Uterine smooth muscle cell (primary cell): ENCODE results near the gene RAPGEF4. TPM values are rescaled to one million over a fixed set of nuclear protein-coding genes. Genes with fewer than 3 reads are reported as not detected.

Experiments used
- total RNA-seq: library from RNA; depleted of rRNA; stranded (reverse); fragments of >200 nt; gene quantifications from 2 replicates; pipeline ENCODE4 v1.2.3, GENCODE V29; 2014

The RAPGEF4 gene
- 0.44 and 1.00 TPM in 2 replicates for total RNA-seq

DNA sequence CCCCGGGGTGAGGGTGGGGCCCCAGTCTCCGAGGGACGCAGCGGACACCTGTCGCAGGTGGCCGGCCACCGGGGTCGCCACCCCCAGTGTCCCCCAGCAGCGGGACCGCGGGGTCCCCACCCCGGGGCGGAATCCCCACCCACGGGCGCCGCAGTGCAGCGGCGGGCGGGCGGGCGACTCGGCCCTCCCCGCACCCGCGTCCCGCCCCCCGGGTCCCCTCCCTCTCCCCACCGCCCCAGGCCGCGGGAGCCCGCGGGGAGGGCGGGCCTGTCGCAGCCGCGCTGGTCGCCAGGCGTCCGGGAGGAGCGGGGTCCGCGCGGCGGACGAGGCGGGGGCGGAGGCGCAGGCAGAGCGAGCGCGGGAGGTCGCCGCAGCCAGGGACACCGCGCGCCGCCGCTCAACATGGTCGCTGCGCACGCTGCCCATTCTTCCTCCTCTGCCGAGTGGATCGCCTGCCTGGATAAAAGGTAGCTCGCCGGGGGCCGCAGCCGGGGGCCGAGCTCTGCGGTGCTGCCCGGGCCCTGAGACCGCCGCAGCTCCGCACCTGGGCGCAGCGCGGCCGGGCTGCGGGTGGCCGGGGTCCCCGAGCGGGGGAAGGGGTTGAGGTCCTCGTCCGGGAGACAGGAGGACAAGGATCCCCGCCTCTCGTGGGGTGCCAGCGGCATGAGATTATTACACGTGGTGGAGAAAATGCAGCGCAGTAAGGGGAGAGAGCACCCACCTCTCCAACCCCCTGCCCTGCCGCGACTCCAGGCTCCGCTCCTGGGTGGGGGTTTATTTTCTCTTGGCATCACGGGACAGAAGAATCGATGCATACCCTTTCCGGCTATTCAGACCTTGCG is at the start of gene RAPGEF4:
Gene RAPGEF4 (plus strand): TSS at position 264 of the 842 bp plus-strand sequence. CDS start 139 bp downstream, at position 403.

DNA sequence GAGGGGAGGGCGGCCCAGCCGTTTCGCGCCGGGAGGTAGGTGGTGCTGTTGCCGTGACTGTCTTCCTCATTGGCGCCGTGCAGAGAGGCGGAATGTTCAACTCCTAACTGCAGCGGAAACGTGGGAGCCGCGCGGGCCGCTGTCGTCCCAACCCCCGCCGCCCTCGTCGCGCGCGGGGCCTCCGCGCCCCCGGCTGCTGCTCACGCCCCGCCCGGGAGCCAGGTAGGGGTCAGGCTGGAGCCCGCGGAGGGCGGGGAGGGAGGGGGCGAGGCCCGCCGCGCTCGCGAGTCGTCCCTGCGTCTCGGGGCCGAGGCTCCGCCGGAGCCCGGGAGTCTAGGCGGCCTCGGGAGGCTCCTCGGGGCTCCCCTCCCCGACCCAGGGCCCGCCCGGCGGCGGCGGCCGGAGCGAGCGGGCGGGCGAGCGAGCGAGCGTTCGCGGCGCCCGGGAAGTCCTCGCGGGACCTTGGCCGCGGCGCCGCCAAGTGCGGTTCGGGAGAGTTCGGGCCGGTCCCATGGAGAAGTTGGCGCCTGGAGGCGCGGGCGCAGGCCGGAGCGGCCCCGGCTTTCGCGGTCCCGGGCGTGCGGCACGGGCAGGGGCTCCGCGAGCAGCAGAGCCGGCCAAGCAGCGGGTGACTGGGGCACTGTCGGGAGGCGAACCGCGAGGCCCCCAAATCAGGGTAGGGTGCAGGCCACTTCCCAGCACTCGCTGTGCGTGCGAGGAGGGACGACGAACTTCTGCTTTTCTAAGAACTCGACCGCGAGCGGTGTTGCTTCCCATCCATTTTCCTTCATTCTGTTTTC is 340.3 kb downstream of the RAPGEF4 start, which contains the start of gene MAP3K20:
Gene MAP3K20 (plus strand): TSS at position 66 of the 800 bp plus-strand sequence. CDS start 15,186 bp downstream, outside the sequence.

Other genes with a start within 250 kb of the RAPGEF4 start
- gene PDK1, start 179.8 kb upstream of the RAPGEF4 start, total RNA-seq = 25.9 and 26.4 TPM in 2 replicates